ENCODE data around the gene LHFPL4.

DNA sequence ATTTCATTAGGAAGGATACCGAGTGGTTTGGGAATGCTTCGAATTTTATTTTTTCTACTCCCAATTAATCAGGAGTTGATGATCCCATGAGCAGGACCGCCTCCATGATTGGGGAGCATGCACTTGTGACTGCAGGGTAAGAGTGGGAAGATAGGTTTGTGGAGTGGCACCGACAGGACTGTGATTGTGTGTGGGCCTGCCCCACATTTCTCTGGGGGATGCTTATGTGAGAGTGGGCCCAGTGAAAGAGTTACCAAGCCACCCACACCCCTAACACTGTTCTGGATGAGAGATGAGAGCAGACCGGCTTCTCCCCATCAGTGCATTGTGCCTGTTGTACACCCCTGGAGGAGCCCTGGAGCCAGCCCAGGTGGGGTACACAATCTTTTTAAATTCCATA, 76.7 kb downstream of the LHFPL4 start:
- TF ChIP-seq, protein P1, sequence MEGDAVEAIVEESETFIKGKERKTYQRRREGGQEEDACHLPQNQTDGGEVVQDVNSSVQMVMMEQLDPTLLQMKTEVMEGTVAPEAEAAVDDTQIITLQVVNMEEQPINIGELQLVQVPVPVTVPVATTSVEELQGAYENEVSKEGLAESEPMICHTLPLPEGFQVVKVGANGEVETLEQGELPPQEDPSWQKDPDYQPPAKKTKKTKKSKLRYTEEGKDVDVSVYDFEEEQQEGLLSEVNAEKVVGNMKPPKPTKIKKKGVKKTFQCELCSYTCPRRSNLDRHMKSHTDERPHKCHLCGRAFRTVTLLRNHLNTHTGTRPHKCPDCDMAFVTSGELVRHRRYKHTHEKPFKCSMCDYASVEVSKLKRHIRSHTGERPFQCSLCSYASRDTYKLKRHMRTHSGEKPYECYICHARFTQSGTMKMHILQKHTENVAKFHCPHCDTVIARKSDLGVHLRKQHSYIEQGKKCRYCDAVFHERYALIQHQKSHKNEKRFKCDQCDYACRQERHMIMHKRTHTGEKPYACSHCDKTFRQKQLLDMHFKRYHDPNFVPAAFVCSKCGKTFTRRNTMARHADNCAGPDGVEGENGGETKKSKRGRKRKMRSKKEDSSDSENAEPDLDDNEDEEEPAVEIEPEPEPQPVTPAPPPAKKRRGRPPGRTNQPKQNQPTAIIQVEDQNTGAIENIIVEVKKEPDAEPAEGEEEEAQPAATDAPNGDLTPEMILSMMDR (conservative IDR thresholded peaks at IDR 0.05; ENCODE audit: low read length) = no peak
- TF ChIP-seq EZH2phosphoT487 (IDR thresholded peaks at IDR 0.05; ENCODE audit: borderline replicate concordance, low read depth, low read length) = no peak

All from OCI-LY7 (cell line).